Measurements from ENCODE around the gene KAZN. TPM values are rescaled to one million over a fixed set of nuclear protein-coding genes. Genes with fewer than 3 reads are reported as not detected.
A peak's percentile ranks its signal among the peaks of the same experiment; 100 is the strongest.

KAZN gene
- total RNA-seq, 2 experiments from 2014 or later = 0.22 to 0.55 TPM

- H3K27me3 Mint-ChIP-seq = peaks cover 5% of the 10 kb centered on the region
- ATAC-seq (ENCODE audit: poor library complexity) = no peak
- Histone ChIP-seq H3K4me1 (ENCODE audit: insufficient read depth, low read length) (peaks cover 21% of the 10 kb centered on the region), H3K27me3 (ENCODE audit: control insufficient read depth in 1 of 2, insufficient read depth in 2 of 2, low read length in 2 of 2) (no peaks in the 10 kb centered on the region), H3K36me3 (ENCODE audit: insufficient read depth, low read length) (no peaks in the 10 kb centered on the region), H3K4me3 (ENCODE audit: low read length) (no peak overlapping the region), H3K27ac (ENCODE audit: low read depth in 1 of 2, low read length in 2 of 2) (no peak overlapping the region), H3K9me3 (ENCODE audit: control insufficient read depth in 1 of 2, insufficient read depth in 1 of 2, low read length in 2 of 2) (peaks cover 7 to 10% of the 10 kb centered on the region in 2 experiments)
- no peak overlapping the region for H3K4me3 Mint-ChIP-seq
- CTCF ChIA-PET = no interaction called here
- POLR2A ChIA-PET = no interaction called here
- peaks cover 6% of the 10 kb centered on the region for H3K9me3 Mint-ChIP-seq
- H3K27ac Mint-ChIP-seq = no peak overlapping the region
- DNase-seq = peak in 2 of 14 experiments; percentile 12 to 29
- intact Hi-C loops (cut with DNase I, micrococcal nuclease) = no loop called here
- TF ChIP-seq, protein P1, sequence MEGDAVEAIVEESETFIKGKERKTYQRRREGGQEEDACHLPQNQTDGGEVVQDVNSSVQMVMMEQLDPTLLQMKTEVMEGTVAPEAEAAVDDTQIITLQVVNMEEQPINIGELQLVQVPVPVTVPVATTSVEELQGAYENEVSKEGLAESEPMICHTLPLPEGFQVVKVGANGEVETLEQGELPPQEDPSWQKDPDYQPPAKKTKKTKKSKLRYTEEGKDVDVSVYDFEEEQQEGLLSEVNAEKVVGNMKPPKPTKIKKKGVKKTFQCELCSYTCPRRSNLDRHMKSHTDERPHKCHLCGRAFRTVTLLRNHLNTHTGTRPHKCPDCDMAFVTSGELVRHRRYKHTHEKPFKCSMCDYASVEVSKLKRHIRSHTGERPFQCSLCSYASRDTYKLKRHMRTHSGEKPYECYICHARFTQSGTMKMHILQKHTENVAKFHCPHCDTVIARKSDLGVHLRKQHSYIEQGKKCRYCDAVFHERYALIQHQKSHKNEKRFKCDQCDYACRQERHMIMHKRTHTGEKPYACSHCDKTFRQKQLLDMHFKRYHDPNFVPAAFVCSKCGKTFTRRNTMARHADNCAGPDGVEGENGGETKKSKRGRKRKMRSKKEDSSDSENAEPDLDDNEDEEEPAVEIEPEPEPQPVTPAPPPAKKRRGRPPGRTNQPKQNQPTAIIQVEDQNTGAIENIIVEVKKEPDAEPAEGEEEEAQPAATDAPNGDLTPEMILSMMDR (IDR thresholded peaks at IDR 0.05) = no peak
- H3K36me3 Mint-ChIP-seq (ENCODE audit: low read depth) = no peaks in the 10 kb centered on the region
- peaks cover 16% of the 10 kb centered on the region for H3K4me1 Mint-ChIP-seq (ENCODE audit: low read depth)
Observed at GRCh38 chr1:14970115-14970798, 371.8 kb downstream of the KAZN start.

DNA sequence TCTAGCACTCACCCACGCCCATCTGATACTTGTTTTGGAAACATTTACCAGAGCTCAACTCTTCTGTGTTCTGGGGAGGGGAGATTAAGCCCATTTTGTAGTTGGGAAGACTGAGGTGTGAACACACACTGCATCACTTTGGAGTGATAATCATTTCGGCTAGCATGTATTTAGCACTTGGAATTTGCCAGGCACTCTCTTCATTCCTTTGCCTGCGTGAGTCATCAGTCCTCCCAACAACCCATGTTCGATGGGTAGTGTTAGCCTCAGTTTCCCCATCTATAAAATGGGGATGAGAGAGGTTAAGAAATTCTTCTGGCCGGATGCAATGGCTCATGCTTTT lies 372.3 kb downstream of the KAZN start:
- DNase-seq (no peak), ATAC-seq (ENCODE audit: poor library complexity) (no peak)
- Mint-ChIP-seq H3K4me1 (ENCODE audit: low read depth) (peaks cover 16% of the 10 kb centered on the region), H3K36me3 (ENCODE audit: low read depth) (no peaks in the 10 kb centered on the region), H3K4me3 (no peak overlapping the region), H3K9me3 (peaks cover 6% of the 10 kb centered on the region), H3K27me3 (peaks cover 5% of the 10 kb centered on the region), H3K27ac (no peak overlapping the region)
- H3K4me1 ChIP-seq (ENCODE audit: insufficient read depth, low read length) = peaks cover 21% of the 10 kb centered on the region
- ChIA-PET POLR2A (no interaction called here), CTCF (no interaction called here)
- H3K9me3 ChIP-seq (ENCODE audit: control insufficient read depth in 1 of 2, insufficient read depth in 1 of 2, low read length in 2 of 2) = peaks cover 7 to 10% of the 10 kb centered on the region in 2 experiments
- intact Hi-C loops (cut with DNase I, micrococcal nuclease) = no loop called here
- H3K4me3 ChIP-seq (ENCODE audit: low read length) = no peak overlapping the region
- H3K36me3 ChIP-seq (ENCODE audit: insufficient read depth, low read length) = no peaks in the 10 kb centered on the region
- TF ChIP-seq, protein P1 (IDR thresholded peaks at IDR 0.05) = no peak
- H3K27ac ChIP-seq (ENCODE audit: low read depth in 1 of 2, low read length in 2 of 2) = no peak overlapping the region
- no peaks in the 10 kb centered on the region for H3K27me3 ChIP-seq (ENCODE audit: control insufficient read depth in 1 of 2, insufficient read depth in 2 of 2, low read length in 2 of 2)

DNA sequence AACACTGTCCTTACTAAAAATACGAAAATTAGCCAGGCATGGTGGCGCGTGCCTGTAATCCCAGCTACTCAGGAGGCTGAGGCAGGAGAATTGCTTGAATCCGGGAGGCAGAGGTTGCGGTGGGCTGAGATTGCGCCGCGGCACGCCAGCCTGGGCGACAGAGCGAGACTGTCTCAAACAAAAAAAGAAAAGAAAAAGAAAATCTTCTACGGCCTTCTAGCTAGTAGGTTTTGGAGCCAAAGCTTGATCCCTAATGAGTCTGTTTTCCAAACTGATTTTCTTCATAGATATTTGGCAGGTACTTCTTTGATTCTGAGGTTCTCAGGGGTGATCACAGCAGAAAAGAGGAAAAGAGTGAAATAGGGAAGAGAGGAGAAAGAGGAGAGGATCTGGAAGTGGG lies 372.7 kb downstream of the KAZN start:
- Histone ChIP-seq H3K27me3 (ENCODE audit: control insufficient read depth in 1 of 2, insufficient read depth in 2 of 2, low read length in 2 of 2) (no peaks in the 10 kb centered on the region), H3K9me3 (ENCODE audit: control insufficient read depth in 1 of 2, insufficient read depth in 1 of 2, low read length in 2 of 2) (peaks cover 7 to 10% of the 10 kb centered on the region in 2 experiments), H3K36me3 (ENCODE audit: insufficient read depth, low read length) (no peaks in the 10 kb centered on the region), H3K4me3 (ENCODE audit: low read length) (no peak overlapping the region), H3K27ac (ENCODE audit: low read depth in 1 of 2, low read length in 2 of 2) (no peak overlapping the region), H3K4me1 (ENCODE audit: insufficient read depth, low read length) (peaks cover 21% of the 10 kb centered on the region)
- DNase-seq (no peak), ATAC-seq (ENCODE audit: poor library complexity) (no peak)
- TF ChIP-seq, protein P1 (IDR thresholded peaks at IDR 0.05) = no peak
- H3K9me3 Mint-ChIP-seq = peaks cover 6% of the 10 kb centered on the region
- H3K4me3 Mint-ChIP-seq = no peak overlapping the region
- ChIA-PET CTCF (no interaction called here), POLR2A (no interaction called here)
- H3K27ac Mint-ChIP-seq = no peak overlapping the region
- H3K27me3 Mint-ChIP-seq = peaks cover 5% of the 10 kb centered on the region
- H3K4me1 Mint-ChIP-seq (ENCODE audit: low read depth) = peaks cover 16% of the 10 kb centered on the region
- intact Hi-C loops (cut with DNase I, micrococcal nuclease) = no loop called here
- no peaks in the 10 kb centered on the region for H3K36me3 Mint-ChIP-seq (ENCODE audit: low read depth)

Measured in CD4-positive, alpha-beta T cell (primary cell).